B cell (primary cell): ENCODE measurements around the gene MACIR. TPM values are rescaled to one million over a fixed set of nuclear protein-coding genes. Genes with fewer than 3 reads are reported as not detected.

Source experiments
- ATAC-seq: fragments of 200-7000 bp; cut with Tn5 transposase; one replicate; pipeline ENCODE4 v1.10.0; 2021; ENCODE audit warnings: low read depth, mild to moderate bottlenecking, moderate number of reproducible peaks, moderate library complexity
- CTCF ChIA-PET: fragments of 350-600 bp; sonication (Branson Sonifier 250); formaldehyde crosslinking; loops from one replicate; lab custom pipeline; 2021; ENCODE audit warnings: antibody characterized with exemption, inconsistent platforms; lab: Charles Lee
- POLR2A ChIA-PET: fragments of 350-600 bp; sonication (Branson Sonifier 250); formaldehyde crosslinking; loops from one replicate; lab custom pipeline; 2021; ENCODE audit warnings: antibody characterized with exemption; lab: Charles Lee
- DNase-seq: peaks from one replicate; pipeline ENCODE4 v3.0.0; 2013
- H2AFZ ChIP-seq: 2 replicates; pipeline ENCODE4 v1.6.1; 2012; ENCODE audit warnings: mild to moderate bottlenecking, low read depth, low read length; ENCODE audit not compliant: insufficient read depth, poor library complexity, severe bottlenecking
- H3K27ac ChIP-seq, 2 donors: 1 replicate in 1 of 2; 2 replicates in 1 of 2; pipeline ENCODE4 v1.5.1; 2012 to 2013; ENCODE audit warnings: low read length in 2 of 2, mild to moderate bottlenecking in 2 of 2, moderate library complexity in 1 of 2
- H3K27me3 ChIP-seq, 4 experiments: fragments of 200-600 bp in 1 of 4; sonication (generic) in 1 of 4; replicated peaks in 1 of 4; 1 replicate in 2 of 4; 2 replicates in 2 of 4; pipeline versions ENCODE4 v1.6.1 to v1.7.0; 2013 to 2016; ENCODE audit warnings: low read length in 3 of 4, mild to moderate bottlenecking in 2 of 4, mixed read lengths in 1 of 4, moderate library complexity in 1 of 4; ENCODE audit not compliant: insufficient read depth in 4 of 4, control insufficient read depth in 3 of 4; ENCODE audit errors: control extremely low read depth in 1 of 4
- H3K36me3 ChIP-seq, 2 experiments: replicated peaks in 1 of 2; 1 replicate in 1 of 2; 2 replicates in 1 of 2; pipeline versions ENCODE4 v1.6.1 to v1.7.1; 2013; ENCODE audit warnings: low read length in 1 of 2; ENCODE audit not compliant: insufficient read depth in 2 of 2, control insufficient read depth in 1 of 2; ENCODE audit errors: control extremely low read depth in 1 of 2, extremely low read depth in 1 of 2
- H3K4me1 ChIP-seq, 2 donors: fragments of 200-600 bp in 1 of 2; sonication (generic) in 1 of 2; 1 replicate in 1 of 2; 2 replicates in 1 of 2; pipeline versions ENCODE4 v1.5.1 to v1.6.1; 2013 to 2017; ENCODE audit warnings: low read length in 2 of 2; ENCODE audit not compliant: control insufficient read depth in 2 of 2, insufficient read depth in 2 of 2
- H3K4me2 ChIP-seq: replicated peaks from 2 replicates; pipeline ENCODE3; 2012; ENCODE audit warnings: mild to moderate bottlenecking, low read depth, low read length; ENCODE audit not compliant: poor library complexity, severe bottlenecking
- H3K4me3 ChIP-seq, 5 experiments: fragments of 200-600 bp in 1 of 5; sonication (generic) in 1 of 5; 1 replicate in 3 of 5; 2 replicates in 2 of 5; pipeline versions ENCODE4 v1.5.1 to v1.7.0; 2011 to 2016; ENCODE audit warnings: low read length in 4 of 5, mild to moderate bottlenecking in 4 of 5, low read depth in 2 of 5, control low read depth in 1 of 5, moderate library complexity in 1 of 5; ENCODE audit not compliant: insufficient read depth in 1 of 5; ENCODE audit errors: control extremely low read depth in 1 of 5, extremely low read depth in 1 of 5
- H3K79me2 ChIP-seq: fragments of 200-600 bp; sonication (generic); one replicate; pipeline ENCODE4 v1.6.0; 2016; ENCODE audit warnings: low read length; ENCODE audit not compliant: control insufficient read depth, insufficient read depth
- H3K9ac ChIP-seq: fragments of 200-600 bp; sonication (generic); 2 replicates; pipeline ENCODE4 v1.6.1; 2017; ENCODE audit warnings: mild to moderate bottlenecking, low read length, moderate library complexity
- H3K9me3 ChIP-seq, 3 donors: one replicate each; pipeline versions ENCODE4 v1.6.1 to v1.7.1; 2013; ENCODE audit warnings: low read length in 2 of 3; ENCODE audit not compliant: control insufficient read depth in 2 of 3, insufficient read depth in 1 of 3; ENCODE audit errors: control extremely low read depth in 1 of 3
- H4K20me1 ChIP-seq: 2 replicates; pipeline ENCODE4 v1.6.0; 2012; ENCODE audit warnings: mild to moderate bottlenecking, low read length; ENCODE audit not compliant: insufficient read depth, control insufficient read depth, poor library complexity, severe bottlenecking
- H3K27ac Mint-ChIP-seq: one replicate; pipeline ENCODE4 v1.8.0; 2021; ENCODE audit warnings: mixed read lengths
- H3K27me3 Mint-ChIP-seq: one replicate; pipeline ENCODE4 v1.8.0; 2021; ENCODE audit warnings: mixed read lengths
- H3K4me1 Mint-ChIP-seq: one replicate; pipeline ENCODE4 v1.8.0; 2021; ENCODE audit warnings: mixed read lengths
- H3K4me3 Mint-ChIP-seq: one replicate; pipeline ENCODE4 v1.8.0; 2021; ENCODE audit warnings: mixed read lengths
- H3K9me3 Mint-ChIP-seq: one replicate; pipeline ENCODE4 v1.8.0; 2022; ENCODE audit warnings: mixed read lengths; ENCODE audit not compliant: insufficient read depth
- EZH2 ChIP-seq: IDR thresholded peaks from 2 replicates; pipeline ENCODE4 v1.6.1; 2012; ENCODE audit warnings: borderline replicate concordance, low read depth, mild to moderate bottlenecking, moderate library complexity, low read length; ENCODE audit not compliant: insufficient read depth, poor library complexity, severe bottlenecking
- WGBS: methylation state at CpG from one replicate; pipeline ENCODE4 v1.1.5; 2013; ENCODE audit warnings: missing lambda C conversion rate; ENCODE audit not compliant: insufficient coverage; 5-methylcytosine and 5-hydroxymethylcytosine counted together
- intact Hi-C: fragments of 100-400 bp; cut with micrococcal nuclease; formaldehyde crosslinking; loops from one replicate; pipeline ENCODE4 v1.10.0; 2022
- polyA plus RNA-seq: library from polyadenylated mRNA; depleted of rRNA; stranded (reverse); fragments of >200 nt; gene quantifications from 2 replicates; pipeline ENCODE4 v1.2.3, GENCODE V29; 2012
- total RNA-seq, 2 donors: library from RNA; stranded (reverse); fragments of 120-200 nt in 1 of 2; gene quantifications; 1 replicate in 1 of 2; 2 replicates in 1 of 2; pipeline versions ENCODE4 v1.2.3 to v1.2.4, GENCODE V29; 2013 to 2022
- TF ChIP-seq, protein P1 (sequence below): fragments of 200-600 bp; IDR thresholded peaks from one replicate; pipeline ENCODE4 v1.8.0; 2022; ENCODE audit warnings: antibody characterized with exemption, mild to moderate bottlenecking

Gene MACIR
- total and polyA plus RNA-seq, 2 donors (not counting 1 experiment from before 2014, with no cell fraction given), result 1.3 to 3.3 TPM

DNA sequence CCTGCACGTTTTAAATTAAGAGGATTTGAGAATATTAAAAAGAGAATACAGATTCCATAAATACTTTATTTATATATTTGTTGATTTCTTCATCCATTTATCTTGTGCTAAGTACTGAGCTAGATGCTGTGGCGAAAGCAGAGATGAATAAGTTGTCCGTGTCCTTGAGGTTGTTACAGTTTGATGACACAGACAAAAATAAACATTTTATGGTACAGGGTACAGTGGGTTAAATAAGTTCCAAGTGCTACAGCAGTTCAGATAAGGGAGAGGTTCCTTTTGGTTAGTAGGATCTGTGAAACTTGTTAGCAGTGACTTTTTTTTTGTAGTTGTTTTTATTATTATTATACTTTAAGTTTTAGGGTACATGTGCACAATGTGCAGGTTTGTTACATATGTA lies 50.2 kb downstream of the MACIR start:
- Histone ChIP-seq H3K9me3 (no peaks in the 10 kb centered on the region), H3K79me2 (no peaks in the 10 kb centered on the region), H3K27ac (no peak overlapping the region), H2AFZ (no peak overlapping the region), H3K9ac (no peak overlapping the region), H4K20me1 (no peaks in the 10 kb centered on the region), H3K4me2 (no peak overlapping the region), H3K36me3 (no peaks in the 10 kb centered on the region), H3K27me3 (peaks cover 0 to 4% (median 0%) of the 10 kb centered on the region in 4 experiments), H3K4me1 (no peaks in the 10 kb centered on the region), H3K4me3 (no peak overlapping the region)
- intact Hi-C loops, result no loop called here
- POLR2A ChIA-PET, result no interaction called here
- WGBS, result no CpG with 5 or more reads among the region's 3 CpGs
- H3K4me1 Mint-ChIP-seq, result no peaks in the 10 kb centered on the region
- peaks cover 25% of the 10 kb centered on the region for H3K27me3 Mint-ChIP-seq
- no peak overlapping the region for H3K4me3 Mint-ChIP-seq
- CTCF ChIA-PET, result no interaction called here
- H3K27ac Mint-ChIP-seq, result no peak overlapping the region
- TF ChIP-seq, protein P1, sequence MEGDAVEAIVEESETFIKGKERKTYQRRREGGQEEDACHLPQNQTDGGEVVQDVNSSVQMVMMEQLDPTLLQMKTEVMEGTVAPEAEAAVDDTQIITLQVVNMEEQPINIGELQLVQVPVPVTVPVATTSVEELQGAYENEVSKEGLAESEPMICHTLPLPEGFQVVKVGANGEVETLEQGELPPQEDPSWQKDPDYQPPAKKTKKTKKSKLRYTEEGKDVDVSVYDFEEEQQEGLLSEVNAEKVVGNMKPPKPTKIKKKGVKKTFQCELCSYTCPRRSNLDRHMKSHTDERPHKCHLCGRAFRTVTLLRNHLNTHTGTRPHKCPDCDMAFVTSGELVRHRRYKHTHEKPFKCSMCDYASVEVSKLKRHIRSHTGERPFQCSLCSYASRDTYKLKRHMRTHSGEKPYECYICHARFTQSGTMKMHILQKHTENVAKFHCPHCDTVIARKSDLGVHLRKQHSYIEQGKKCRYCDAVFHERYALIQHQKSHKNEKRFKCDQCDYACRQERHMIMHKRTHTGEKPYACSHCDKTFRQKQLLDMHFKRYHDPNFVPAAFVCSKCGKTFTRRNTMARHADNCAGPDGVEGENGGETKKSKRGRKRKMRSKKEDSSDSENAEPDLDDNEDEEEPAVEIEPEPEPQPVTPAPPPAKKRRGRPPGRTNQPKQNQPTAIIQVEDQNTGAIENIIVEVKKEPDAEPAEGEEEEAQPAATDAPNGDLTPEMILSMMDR, result no peak
- no peak for TF ChIP-seq EZH2
- no peaks in the 10 kb centered on the region for H3K9me3 Mint-ChIP-seq
- DNase-seq (no peak), ATAC-seq (no peak)

- no peak for DNase-seq
- ChIA-PET CTCF (no interaction called here), POLR2A (no interaction called here)
- no peak overlapping the region for H2AFZ ChIP-seq
- H3K79me2 ChIP-seq, result no peaks in the 10 kb centered on the region
- H3K4me1 ChIP-seq, result no peaks in the 10 kb centered on the region
- no peak overlapping the region for H3K4me3 ChIP-seq
- no peak overlapping the region for H3K27ac Mint-ChIP-seq
- no peak overlapping the region for H3K4me3 Mint-ChIP-seq
- no peak overlapping the region for H3K4me2 ChIP-seq
- H3K27me3 Mint-ChIP-seq, result peaks cover 21% of the 10 kb centered on the region
- H4K20me1 ChIP-seq, result no peaks in the 10 kb centered on the region
- H3K4me1 Mint-ChIP-seq, result no peaks in the 10 kb centered on the region
- H3K9me3 Mint-ChIP-seq, result no peaks in the 10 kb centered on the region
- H3K36me3 ChIP-seq, result no peaks in the 10 kb centered on the region
- WGBS, result 100% methylated on average over 1 of the region's 3 CpGs
- peaks cover 0 to 5% (median 2%) of the 10 kb centered on the region in 4 experiments for H3K27me3 ChIP-seq
- intact Hi-C loops, result no loop called here
- TF ChIP-seq, protein P1, result no peak
- no peak for TF ChIP-seq EZH2
- H3K27ac ChIP-seq, result no peak overlapping the region
- ATAC-seq, result no peak
- no peaks in the 10 kb centered on the region for H3K9me3 ChIP-seq
- no peak overlapping the region for H3K9ac ChIP-seq
These were observed 54.5 kb downstream of the MACIR start for GRCh38 chr5:103313056-103313455.
